GM12878 (cell line): ENCODE measurements around the gene STAT4. TPM values are rescaled to one million over a fixed set of nuclear protein-coding genes. Genes with fewer than 3 reads are reported as not detected.

Experiments
- ATAC-seq: fragments of 200-7000 bp; cut with Tn5 transposase; 3 replicates; pipeline ENCODE4 v1.9.1; 2020; ENCODE audit warnings: mild to moderate bottlenecking, moderate library complexity
- BruUV-seq: library from RNA; stranded (reverse); fragments of 400-500 nt; replicated peaks from 2 replicates; lab custom pipeline; 2021; lab: Mats Ljungman, UMichigan
- CTCF ChIA-PET: fragments of 300-600 bp; sonication (Branson Sonifier 250); formaldehyde crosslinking; extraction: SDS; loops from one replicate; lab custom pipeline; 2021; ENCODE audit warnings: inconsistent platforms; lab: Yijun Ruan, JAX
- POLR2A ChIA-PET: fragments of 350-600 bp; formaldehyde crosslinking; extraction: SDS; loops from one replicate; lab custom pipeline; 2021; ENCODE audit warnings: inconsistent platforms; lab: Charles Lee
- RAD21 ChIA-PET: fragments of 300-600 bp; sonication (Branson Sonifier 250); formaldehyde crosslinking; loops from one replicate; lab custom pipeline; 2023; ENCODE audit warnings: antibody characterized with exemption; ENCODE audit not compliant: unreplicated experiment; lab: Charles Lee
- SMC1A ChIA-PET: fragments of 300-600 bp; sonication (Branson Sonifier 250); formaldehyde crosslinking; loops from one replicate; lab custom pipeline; 2023; ENCODE audit not compliant: unreplicated experiment, uncharacterized antibody; lab: Charles Lee
- DNase-seq: peaks from one replicate; pipeline ENCODE4 v3.0.0-alpha.2; 2011; ENCODE audit warnings: low read depth, low spot score
- FAIRE-seq: peaks from 3 replicates; lab custom pipeline; 2011; peaks lifted over from hg19 to GRCh38; lab: Jason Lieb, UNC
- H2AFZ ChIP-seq: 2 replicates; pipeline ENCODE4 v1.6.0; 2011; ENCODE audit warnings: low read depth, low read length, control low read depth; ENCODE audit not compliant: control insufficient read depth
- H3K27ac ChIP-seq: 2 replicates; pipeline ENCODE4 v1.5.1; 2011; ENCODE audit warnings: control low read depth; ENCODE audit not compliant: control insufficient read depth, insufficient read depth
- H3K27me3 ChIP-seq, 2 experiments: replicated peaks in 1 of 2; 2 replicates each; pipeline versions ENCODE4 v1.6.0 to v1.6.1; 2011; ENCODE audit warnings: low read length in 1 of 2; ENCODE audit not compliant: control insufficient read depth in 2 of 2, insufficient read depth in 2 of 2
- H3K36me3 ChIP-seq, 2 experiments: 2 replicates each; pipeline ENCODE4 v1.5.1; 2011; ENCODE audit warnings: low read length in 1 of 2; ENCODE audit not compliant: control insufficient read depth in 2 of 2, insufficient read depth in 2 of 2
- H3K4me1 ChIP-seq: 2 replicates; pipeline ENCODE4 v1.6.1; 2011; ENCODE audit warnings: mild to moderate bottlenecking, low read length, moderate library complexity, mixed read lengths; ENCODE audit not compliant: control insufficient read depth, insufficient read depth
- H3K4me2 ChIP-seq: 2 replicates; pipeline ENCODE4 v1.6.0; 2011; ENCODE audit warnings: control low read depth; ENCODE audit not compliant: control insufficient read depth, insufficient read depth
- H3K4me3 ChIP-seq: fragments of 200-600 bp; sonication (generic); 2 replicates; pipeline ENCODE4 v1.5.1; 2016
- H3K79me2 ChIP-seq: 2 replicates; pipeline ENCODE4 v1.6.0; 2011; ENCODE audit warnings: low read length; ENCODE audit not compliant: control insufficient read depth, insufficient read depth
- H3K9ac ChIP-seq: 2 replicates; pipeline ENCODE4 v1.8.0; 2011; ENCODE audit warnings: low read length, control low read depth, mixed read lengths; ENCODE audit not compliant: control insufficient read depth, insufficient read depth
- H3K9me3 ChIP-seq: replicated peaks from 3 replicates; pipeline ENCODE4 v1.5.1; 2011; ENCODE audit warnings: mild to moderate bottlenecking, low read length; ENCODE audit not compliant: control insufficient read depth, insufficient read depth
- H4K20me1 ChIP-seq: 2 replicates; pipeline ENCODE4 v1.6.0; 2011; ENCODE audit not compliant: control insufficient read depth, insufficient read depth
- RAD51 ChIP-seq: fragments of 450-650 bp; IDR thresholded peaks from 2 replicates; pipeline ENCODE4 v1.6.1; 2016; ENCODE audit warnings: moderate library complexity, mild to moderate bottlenecking, inconsistent platforms
- WGBS: methylation state at CpG from one replicate; pipeline ENCODE4 v1.1.6; 2016; ENCODE audit warnings: low lambda C conversion rate; ENCODE audit not compliant: insufficient replicate concordance, insufficient coverage; ENCODE audit errors: missing lambda C conversion rate; 5-methylcytosine and 5-hydroxymethylcytosine counted together
- in situ Hi-C: fragments of 300-500 bp; cut with MboI; formaldehyde crosslinking; loops from 9 replicates; pipeline ENCODE4 v1.14.3; 2018; ENCODE audit warnings: mixed read lengths
- intact Hi-C: fragments of 100-400 bp; cut with micrococcal nuclease; formaldehyde crosslinking; loops from one replicate; pipeline ENCODE4 v1.14.2; 2022; ENCODE audit not compliant: unreplicated experiment
- polyA plus RNA-seq, 11 experiments: library from polyadenylated mRNA; depleted of rRNA in 4 of 11; unstranded in 6 of 11; stranded (reverse) in 5 of 11; fragments of >200 nt; fragmentation: Nextera tagmentation in 4 of 11; fragmentation: Illumina TruSeq in 1 of 11; extraction: Ambion mirVana in 4 of 11; extraction: Trizol in 1 of 11; gene quantifications; 1 replicate in 1 of 11; 2 replicates in 10 of 11; pipeline versions ENCODE4 v1.2.1 to v1.2.3, GENCODE V29; 2011 to 2016; ENCODE audit warnings: inconsistent platforms in 2 of 11, missing spikeins in 2 of 11, low read depth in 1 of 11
- total RNA-seq, 4 experiments: library from RNA; depleted of rRNA in 3 of 4; stranded (reverse); fragments of >200 nt in 3 of 4; fragmentation: Illumina TruSeq in 1 of 4; extraction: Trizol in 1 of 4; gene quantifications; 2 replicates each; pipeline versions ENCODE4 v1.2.1 to v1.2.3, GENCODE V29; 2013 to 2021
- TF ChIP-seq, protein P1 (sequence below): fragments of 450-650 bp; formaldehyde crosslinking; IDR thresholded peaks from 2 replicates; pipeline ENCODE4 v1.5.0; 2022; ENCODE audit warnings: mild to moderate bottlenecking, missing genetic modification characterization

STAT4 gene
- total and polyA plus RNA-seq, 10 of the 15 experiments (the other 5 are each of a cell fraction or from before 2014, with no cell fraction given), result 3.1 to 9.3 (median 7.1) TPM

DNA sequence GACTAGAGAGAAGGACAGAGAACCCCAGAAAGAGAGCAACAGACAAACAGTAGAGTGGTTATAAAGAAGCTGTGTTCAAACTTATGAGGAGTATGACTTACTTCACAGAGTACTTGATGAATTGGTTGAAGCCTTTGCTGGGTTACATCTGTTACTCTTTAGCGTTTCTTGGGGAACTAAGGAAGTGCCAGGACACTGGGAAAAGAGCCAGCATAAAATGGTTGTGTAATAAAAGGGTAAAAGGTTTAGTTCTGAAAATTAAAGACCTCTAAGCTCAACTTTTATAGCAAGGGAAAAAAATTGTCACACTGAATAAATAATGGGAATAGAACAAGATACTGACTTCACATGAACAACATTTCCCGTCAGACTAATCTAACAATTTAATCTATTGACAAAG, 17.0 kb upstream of the STAT4 start:
- in situ Hi-C loops (no loop called here), intact Hi-C loops (loop anchor here (5.0 to 10.0 kb wide), 2 partner anchors 200 to 527 kb away; no protein-coding TSS in a partner anchor)
- H4K20me1 ChIP-seq, result no peaks in the 10 kb centered on the region
- ATAC-seq (no peak), FAIRE-seq (no peak), DNase-seq (no peak)
- WGBS, result 70% methylated on average over 2 of the region's 2 CpGs
- no peaks in the 10 kb centered on the region for H3K79me2 ChIP-seq
- H3K4me3 ChIP-seq, result no peak overlapping the region
- TF ChIP-seq RAD51, result no peak
- TF ChIP-seq, protein P1, sequence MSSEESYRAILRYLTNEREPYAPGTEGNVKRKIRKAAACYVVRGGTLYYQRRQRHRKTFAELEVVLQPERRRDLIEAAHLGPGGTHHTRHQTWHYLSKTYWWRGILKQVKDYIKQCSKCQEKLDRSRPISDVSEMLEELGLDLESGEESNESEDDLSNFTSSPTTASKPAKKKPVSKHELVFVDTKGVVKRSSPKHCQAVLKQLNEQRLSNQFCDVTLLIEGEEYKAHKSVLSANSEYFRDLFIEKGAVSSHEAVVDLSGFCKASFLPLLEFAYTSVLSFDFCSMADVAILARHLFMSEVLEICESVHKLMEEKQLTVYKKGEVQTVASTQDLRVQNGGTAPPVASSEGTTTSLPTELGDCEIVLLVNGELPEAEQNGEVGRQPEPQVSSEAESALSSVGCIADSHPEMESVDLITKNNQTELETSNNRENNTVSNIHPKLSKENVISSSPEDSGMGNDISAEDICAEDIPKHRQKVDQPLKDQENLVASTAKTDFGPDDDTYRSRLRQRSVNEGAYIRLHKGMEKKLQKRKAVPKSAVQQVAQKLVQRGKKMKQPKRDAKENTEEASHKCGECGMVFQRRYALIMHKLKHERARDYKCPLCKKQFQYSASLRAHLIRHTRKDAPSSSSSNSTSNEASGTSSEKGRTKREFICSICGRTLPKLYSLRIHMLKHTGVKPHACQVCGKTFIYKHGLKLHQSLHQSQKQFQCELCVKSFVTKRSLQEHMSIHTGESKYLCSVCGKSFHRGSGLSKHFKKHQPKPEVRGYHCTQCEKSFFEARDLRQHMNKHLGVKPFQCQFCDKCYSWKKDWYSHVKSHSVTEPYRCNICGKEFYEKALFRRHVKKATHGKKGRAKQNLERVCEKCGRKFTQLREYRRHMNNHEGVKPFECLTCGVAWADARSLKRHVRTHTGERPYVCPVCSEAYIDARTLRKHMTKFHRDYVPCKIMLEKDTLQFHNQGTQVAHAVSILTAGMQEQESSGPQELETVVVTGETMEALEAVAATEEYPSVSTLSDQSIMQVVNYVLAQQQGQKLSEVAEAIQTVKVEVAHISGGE (CRISPR knock-in tag), result no peak
- H3K9me3 ChIP-seq, result no peaks in the 10 kb centered on the region
- BruUV-seq, result no TSS peak
- ChIA-PET RAD21 (interaction anchor here (1.0 to 1.1 kb wide), 2 partner anchors 8 to 38 kb away, joined by 3 read pairs; no protein-coding TSS in a partner anchor), CTCF (interaction anchor here (0.7 to 5.0 kb wide), 5 partner anchors 12 to 371 kb away, joined by 3 to 36 read pairs (median 4); no protein-coding TSS in a partner anchor), SMC1A (interaction anchor here (0.8 to 4.9 kb wide), 2 partner anchors 12 to 116 kb away, joined by 3 to 27 read pairs; no protein-coding TSS in a partner anchor), POLR2A (interaction anchor here (0.7 kb wide), 1 partner anchor 375 kb away, joined by 3 read pairs; no protein-coding TSS in a partner anchor)
- no peak overlapping the region for H3K9ac ChIP-seq
- H3K27me3 ChIP-seq, result no peaks in the 10 kb centered on the region
- H3K27ac ChIP-seq, result no peak overlapping the region
- no peaks in the 10 kb centered on the region for H3K4me1 ChIP-seq
- no peak overlapping the region for H2AFZ ChIP-seq
- H3K36me3 ChIP-seq, result no peaks in the 10 kb centered on the region
- H3K4me2 ChIP-seq, result no peak overlapping the region
